Measurements from ENCODE around the gene OTX2. TPM values are rescaled to one million over a fixed set of nuclear protein-coding genes. Genes with fewer than 3 reads are reported as not detected.
A peak's percentile ranks its signal among the peaks of the same experiment; 100 is the strongest.

Gene OTX2
- total RNA-seq: 0.27 TPM in 1 of 2 replicates, not detected in the other
- long read RNA-seq: 0 reads

- TF ChIP-seq CTCF (IDR thresholded peaks at IDR 0.05; ENCODE audit: unreplicated experiment): no peak
- peak within 1 kb of the TSS; percentile 76 for H3K27ac Mint-ChIP-seq
- H3K36me3 Mint-ChIP-seq (ENCODE audit: insufficient read depth): no peaks in the 10 kb centered on the region
- peak within 1 kb of the TSS; percentile 38 for H3K4me3 Mint-ChIP-seq (ENCODE audit: low read depth)
- no peaks in the 10 kb centered on the region for H3K9me3 Mint-ChIP-seq (ENCODE audit: low read depth)
- no peak for DNase-seq (ENCODE audit: low spot score, unreplicated experiment)
- peaks cover 90% of the 10 kb centered on the region for H3K27me3 Mint-ChIP-seq
- H3K4me1 Mint-ChIP-seq (ENCODE audit: low read depth): peaks cover 19% of the 10 kb centered on the region
These were observed at the start of gene OTX2 for GRCh38 chr14:56810147-56810719. TSS of gene OTX2 (minus strand) at chr14:56810479. CDS start at chr14:56805456, 5,023 bp downstream.

- no peaks in the 10 kb centered on the region for H3K9me3 Mint-ChIP-seq (ENCODE audit: low read depth)
- no peak overlapping the region for H3K27ac Mint-ChIP-seq
- H3K4me1 Mint-ChIP-seq (ENCODE audit: low read depth): peaks cover 33% of the 10 kb centered on the region
- peaks cover 29% of the 10 kb centered on the region for H3K27me3 Mint-ChIP-seq
- no peak overlapping the region for H3K4me3 Mint-ChIP-seq (ENCODE audit: low read depth)
- H3K36me3 Mint-ChIP-seq (ENCODE audit: insufficient read depth): no peaks in the 10 kb centered on the region
- DNase-seq (ENCODE audit: low spot score, unreplicated experiment): no peak
- no peak for TF ChIP-seq CTCF (IDR thresholded peaks at IDR 0.05; ENCODE audit: unreplicated experiment)
These were observed 48.1 kb upstream of the OTX2 start for GRCh38 chr14:56858422-56858821.

GRCh38 chr14:56857216-56857615, 46.9 kb upstream of the OTX2 start:
- Mint-ChIP-seq H3K4me3 (ENCODE audit: low read depth) (no peak overlapping the region), H3K4me1 (ENCODE audit: low read depth) (peaks cover 33% of the 10 kb centered on the region), H3K27me3 (peaks cover 21% of the 10 kb centered on the region), H3K36me3 (ENCODE audit: insufficient read depth) (no peaks in the 10 kb centered on the region), H3K9me3 (ENCODE audit: low read depth) (no peaks in the 10 kb centered on the region), H3K27ac (no peak overlapping the region)
- TF ChIP-seq CTCF (IDR thresholded peaks at IDR 0.05; ENCODE audit: unreplicated experiment): no peak
- no peak for DNase-seq (ENCODE audit: low spot score, unreplicated experiment)

- peak overlapping the region; percentile 87 for H3K27ac Mint-ChIP-seq
These were observed 45.7 kb upstream of the OTX2 start for GRCh38 chr14:56855891-56856461.

GRCh38 chr14:56854325-56854724, 44.0 kb upstream of the OTX2 start:
- H3K36me3 Mint-ChIP-seq (ENCODE audit: insufficient read depth): no peaks in the 10 kb centered on the region
- peaks cover 31% of the 10 kb centered on the region for H3K4me1 Mint-ChIP-seq (ENCODE audit: low read depth)
- no peak for TF ChIP-seq CTCF (IDR thresholded peaks at IDR 0.05; ENCODE audit: unreplicated experiment)
- H3K9me3 Mint-ChIP-seq (ENCODE audit: low read depth): no peaks in the 10 kb centered on the region
- no peak overlapping the region for H3K4me3 Mint-ChIP-seq (ENCODE audit: low read depth)
- no peak overlapping the region for H3K27ac Mint-ChIP-seq
- DNase-seq (ENCODE audit: low spot score, unreplicated experiment): no peak
- peaks cover 17% of the 10 kb centered on the region for H3K27me3 Mint-ChIP-seq

More at GRCh38 chr14:56855891-56856461, 45.7 kb upstream of the OTX2 start:
- DNase-seq (ENCODE audit: low spot score, unreplicated experiment): peak; percentile 51
- Mint-ChIP-seq H3K27me3 (peaks cover 19% of the 10 kb centered on the region), H3K4me1 (ENCODE audit: low read depth) (peaks cover 33% of the 10 kb centered on the region), H3K4me3 (ENCODE audit: low read depth) (peak overlapping the region; percentile 65), H3K36me3 (ENCODE audit: insufficient read depth) (no peaks in the 10 kb centered on the region), H3K9me3 (ENCODE audit: low read depth) (no peaks in the 10 kb centered on the region)
- no peak for TF ChIP-seq CTCF (IDR thresholded peaks at IDR 0.05; ENCODE audit: unreplicated experiment)

Measured in progenitor cell of endocrine pancreas (in vitro differentiated cells).